ENCODE data around the gene FYCO1. TPM values are rescaled to one million over a fixed set of nuclear protein-coding genes. Genes with fewer than 3 reads are reported as not detected.

The FYCO1 gene
- total RNA-seq, 3 donors from 2014 or later (not counting 1 experiment from before 2014, with no cell fraction given), result 23.0 to 28.4 (median 27.5) TPM

GRCh38 chr3:45872569-45872968 lies 123.1 kb downstream of the FYCO1 start:
- ATAC-seq (no peak), DNase-seq (no peak)
- Mint-ChIP-seq H3K4me3 (no peak overlapping the region), H3K36me3 (no peaks in the 10 kb centered on the region), H3K4me1 (peaks cover 28 to 55% of the 10 kb centered on the region in 2 donors), H3K9me3 (peaks cover 0 to 4% of the 10 kb centered on the region in 2 donors), H3K27me3 (ENCODE audit: low read depth in 2 of 2) (peaks cover 7 to 57% of the 10 kb centered on the region in 2 donors), H3K27ac (peak overlapping the region in 1 of 2 donors; percentile 74)
- H3K9me3 ChIP-seq (ENCODE audit: control insufficient read depth, insufficient read depth, low read length), result no peaks in the 10 kb centered on the region
- intact Hi-C loops (cut with micrococcal nuclease), result no loop called here
- 79% methylated on average over 2 of the region's 2 CpGs for WGBS (ENCODE audit: insufficient coverage)
- H3K27me3 ChIP-seq (ENCODE audit: control insufficient read depth, insufficient read depth, low read length), result peaks cover 22% of the 10 kb centered on the region
- no peak for TF ChIP-seq CTCF (IDR thresholded peaks at IDR 0.05)
- H3K4me3 ChIP-seq (ENCODE audit: low read length), result no peak overlapping the region
- no peak overlapping the region for H3K27ac ChIP-seq (ENCODE audit: low read length)
- peaks cover 30% of the 10 kb centered on the region for H3K4me1 ChIP-seq (ENCODE audit: control insufficient read depth, insufficient read depth, low read length)
- H3K36me3 ChIP-seq (ENCODE audit: control insufficient read depth, insufficient read depth, low read length), result no peaks in the 10 kb centered on the region

- no peaks in the 10 kb centered on the region for H3K9me3 ChIP-seq (ENCODE audit: control insufficient read depth, insufficient read depth, low read length)
- H3K36me3 ChIP-seq (ENCODE audit: control insufficient read depth, insufficient read depth, low read length), result no peaks in the 10 kb centered on the region
- no peak overlapping the region for H3K4me3 ChIP-seq (ENCODE audit: low read length)
- peaks cover 30% of the 10 kb centered on the region for H3K4me1 ChIP-seq (ENCODE audit: control insufficient read depth, insufficient read depth, low read length)
- Mint-ChIP-seq H3K27me3 (ENCODE audit: low read depth in 2 of 2) (peaks cover 7 to 64% of the 10 kb centered on the region in 2 donors), H3K36me3 (no peaks in the 10 kb centered on the region), H3K4me1 (peaks cover 28 to 58% of the 10 kb centered on the region in 2 donors), H3K4me3 (no peak overlapping the region), H3K27ac (peak overlapping the region in 1 of 2 donors; percentile 74), H3K9me3 (peaks cover 0 to 4% of the 10 kb centered on the region in 2 donors)
- WGBS (ENCODE audit: insufficient coverage), result 87% methylated on average over 5 of the region's 6 CpGs
- DNase-seq, result no peak
- ATAC-seq, result no peak
- H3K27me3 ChIP-seq (ENCODE audit: control insufficient read depth, insufficient read depth, low read length), result peaks cover 22% of the 10 kb centered on the region
- intact Hi-C loops (cut with micrococcal nuclease), result no loop called here
- no peak for TF ChIP-seq CTCF (IDR thresholded peaks at IDR 0.05)
- no peak overlapping the region for H3K27ac ChIP-seq (ENCODE audit: low read length)
These were observed 123.8 kb downstream of the FYCO1 start for GRCh38 chr3:45871780-45872179.

GRCh38 chr3:45870099-45870498 lies 125.5 kb downstream of the FYCO1 start:
- intact Hi-C loops (cut with micrococcal nuclease), result loop anchor here (1.0 kb wide), 1 partner anchor 11 kb away; no protein-coding TSS in a partner anchor
- peak; percentile 35 to 89 for DNase-seq

More at GRCh38 chr3:45870099-45870498, 125.5 kb downstream of the FYCO1 start:
- 3% methylated on average over 3 of the region's 4 CpGs for WGBS (ENCODE audit: insufficient coverage)
- Mint-ChIP-seq H3K4me1 (peaks cover 32 to 60% of the 10 kb centered on the region in 2 donors), H3K27me3 (ENCODE audit: low read depth in 2 of 2) (peaks cover 7 to 57% of the 10 kb centered on the region in 2 donors), H3K9me3 (peaks cover 0 to 4% of the 10 kb centered on the region in 2 donors), H3K36me3 (no peaks in the 10 kb centered on the region), H3K4me3 (peak overlapping the region; percentile 3), H3K27ac (peak overlapping the region in 1 of 2 donors; percentile 72)
- peaks cover 15% of the 10 kb centered on the region for H3K27me3 ChIP-seq (ENCODE audit: control insufficient read depth, insufficient read depth, low read length)
- H3K4me1 ChIP-seq (ENCODE audit: control insufficient read depth, insufficient read depth, low read length), result peaks cover 30% of the 10 kb centered on the region
- no peak for TF ChIP-seq CTCF (IDR thresholded peaks at IDR 0.05)
- H3K27ac ChIP-seq (ENCODE audit: low read length), result no peak overlapping the region
- no peak overlapping the region for H3K4me3 ChIP-seq (ENCODE audit: low read length)
- peak; percentile 81 to 93 (median 85) for ATAC-seq
- no peaks in the 10 kb centered on the region for H3K9me3 ChIP-seq (ENCODE audit: control insufficient read depth, insufficient read depth, low read length)
- no peaks in the 10 kb centered on the region for H3K36me3 ChIP-seq (ENCODE audit: control insufficient read depth, insufficient read depth, low read length)

All from natural killer cell (primary cell).